Trophoblast cell (in vitro differentiated cells and primary cell): Measurements from ENCODE around the gene TMEM61.

ENCODE experiments used
- DNase-seq, 2 donors: peaks; one replicate each; pipeline ENCODE4 v3.0.0-alpha.2; 2016
- H2AFZ ChIP-seq: 2 replicates; pipeline ENCODE4 v1.6.1; 2013; ENCODE audit warnings: low read length, moderate library complexity, mild to moderate bottlenecking; ENCODE audit not compliant: insufficient read depth, poor library complexity
- H2AK5ac ChIP-seq: 2 replicates; pipeline ENCODE4 v1.6.1; 2013; ENCODE audit warnings: mild to moderate bottlenecking, low read length
- H2BK120ac ChIP-seq: 2 replicates; pipeline ENCODE4 v1.6.1; 2013; ENCODE audit warnings: low read length, mild to moderate bottlenecking, moderate library complexity; ENCODE audit not compliant: insufficient read depth, poor library complexity
- H2BK12ac ChIP-seq: 2 replicates; pipeline ENCODE4 v1.6.1; 2013; ENCODE audit warnings: mild to moderate bottlenecking, low read length, moderate library complexity
- H2BK5ac ChIP-seq: 2 replicates; pipeline ENCODE4 v1.6.1; 2013; ENCODE audit warnings: low read length, low read depth, moderate library complexity, mild to moderate bottlenecking; ENCODE audit not compliant: poor library complexity
- H3K14ac ChIP-seq: 2 replicates; pipeline ENCODE4 v1.6.1; 2013; ENCODE audit warnings: mild to moderate bottlenecking, low read length
- H3K18ac ChIP-seq: 2 replicates; pipeline ENCODE4 v1.6.1; 2013; ENCODE audit warnings: mild to moderate bottlenecking, low read length
- H3K23ac ChIP-seq: 2 replicates; pipeline ENCODE4 v1.6.1; 2013; ENCODE audit warnings: low read length
- H3K27ac ChIP-seq: 2 replicates; pipeline ENCODE4 v1.5.1; 2013; ENCODE audit warnings: low read depth, mild to moderate bottlenecking, inconsistent platforms, low read length, moderate library complexity
- H3K27me3 ChIP-seq: 2 replicates; pipeline ENCODE4 v1.6.1; 2013; ENCODE audit warnings: inconsistent platforms, mild to moderate bottlenecking, low read length, moderate library complexity; ENCODE audit not compliant: insufficient read depth
- H3K36me3 ChIP-seq, 2 experiments: 1 replicate in 1 of 2; 2 replicates in 1 of 2; pipeline ENCODE4 v1.6.1; 2013; ENCODE audit warnings: low read length in 2 of 2, mild to moderate bottlenecking in 2 of 2, moderate library complexity in 1 of 2; ENCODE audit not compliant: insufficient read depth in 2 of 2, control insufficient read depth in 1 of 2
- H3K4ac ChIP-seq: 2 replicates; pipeline ENCODE4 v1.6.1; 2013; ENCODE audit warnings: low read depth, mild to moderate bottlenecking, low read length, moderate library complexity
- H3K4me1 ChIP-seq, 2 experiments: 1 replicate in 1 of 2; 2 replicates in 1 of 2; pipeline ENCODE4 v1.6.1; 2013; ENCODE audit warnings: low read length in 2 of 2, mild to moderate bottlenecking in 2 of 2, moderate library complexity in 1 of 2; ENCODE audit not compliant: insufficient read depth in 2 of 2, control insufficient read depth in 1 of 2
- H3K4me2 ChIP-seq: 2 replicates; pipeline ENCODE4 v1.6.1; 2013; ENCODE audit warnings: inconsistent platforms, mild to moderate bottlenecking, low read length, moderate library complexity
- H3K4me3 ChIP-seq: 2 replicates; pipeline ENCODE4 v1.5.1; 2013; ENCODE audit warnings: mild to moderate bottlenecking, low read depth, low read length, inconsistent platforms
- H3K79me1 ChIP-seq: one replicate; pipeline ENCODE4 v1.6.1; 2013; ENCODE audit warnings: low read length
- H3K79me2 ChIP-seq: 2 replicates; pipeline ENCODE4 v1.6.1; 2013; ENCODE audit warnings: low read length, mild to moderate bottlenecking; ENCODE audit not compliant: control insufficient read depth, insufficient read depth, poor library complexity
- H3K9ac ChIP-seq: 2 replicates; pipeline ENCODE4 v1.6.1; 2013; ENCODE audit warnings: mild to moderate bottlenecking, low read length
- H3K9me3 ChIP-seq: 2 replicates; pipeline ENCODE4 v1.6.1; 2013; ENCODE audit warnings: low read depth, mild to moderate bottlenecking, control low read depth, inconsistent platforms, low read length; ENCODE audit not compliant: insufficient read depth
- H4K12ac ChIP-seq: 2 replicates; pipeline ENCODE4 v1.6.1; 2013; ENCODE audit warnings: low read depth, mild to moderate bottlenecking, low read length, moderate library complexity
- H4K8ac ChIP-seq: 2 replicates; pipeline ENCODE4 v1.6.1; 2013; ENCODE audit warnings: low read depth, mild to moderate bottlenecking, low read length, moderate library complexity
- H4K91ac ChIP-seq: one replicate; pipeline ENCODE4 v1.6.1; 2013; ENCODE audit warnings: low read depth, mild to moderate bottlenecking, low read length, moderate library complexity
- WGBS: extraction: QIAGEN DNeasy Blood & Tissue Kit; methylation state at CpG from one replicate; pipeline ENCODE4 v1.1.7; 2013; ENCODE audit warnings: missing lambda C conversion rate; ENCODE audit not compliant: insufficient read length, insufficient coverage; ENCODE audit errors: extremely low coverage; 5-methylcytosine and 5-hydroxymethylcytosine counted together

The TMEM61 gene

GRCh38 chr1:54971317-54971791, 9.1 kb upstream of the TMEM61 start:
- Histone ChIP-seq H2AK5ac (no peak overlapping the region), H3K9me3 (no peaks in the 10 kb centered on the region), H3K27ac (no peak overlapping the region), H4K12ac (no peak overlapping the region), H3K14ac (no peak overlapping the region), H2BK5ac (no peak overlapping the region), H3K4me1 (peaks cover 4 to 8% of the 10 kb centered on the region in 2 experiments), H3K27me3 (no peaks in the 10 kb centered on the region), H3K79me1 (peaks cover 2% of the 10 kb centered on the region), H2BK12ac (no peak overlapping the region), H3K79me2 (no peaks in the 10 kb centered on the region), H2AFZ (no peak overlapping the region), H2BK120ac (no peak overlapping the region), H4K8ac (no peak overlapping the region), H3K4me2 (no peak overlapping the region), H3K18ac (no peak overlapping the region), H3K4me3 (no peak overlapping the region), H4K91ac (no peak overlapping the region), H3K23ac (no peak overlapping the region), H3K36me3 (no peaks in the 10 kb centered on the region), H3K4ac (no peak overlapping the region), H3K9ac (no peak overlapping the region)
- no peak for DNase-seq
- WGBS: no CpG with 5 or more reads among the region's 7 CpGs

GRCh38 chr1:54972436-54972835, 8.0 kb upstream of the TMEM61 start:
- Histone ChIP-seq H2BK5ac (no peak overlapping the region), H3K27ac (no peak overlapping the region), H3K9me3 (no peaks in the 10 kb centered on the region), H3K9ac (no peak overlapping the region), H3K14ac (no peak overlapping the region), H3K79me1 (no peaks in the 10 kb centered on the region), H3K23ac (no peak overlapping the region), H3K4me2 (no peak overlapping the region), H3K18ac (no peak overlapping the region), H4K12ac (no peak overlapping the region), H3K4me1 (peaks cover 4 to 5% of the 10 kb centered on the region in 2 experiments), H3K27me3 (no peaks in the 10 kb centered on the region), H2BK12ac (no peak overlapping the region), H3K36me3 (no peaks in the 10 kb centered on the region), H3K4ac (no peak overlapping the region), H2AK5ac (no peak overlapping the region), H4K8ac (no peak overlapping the region), H3K4me3 (no peak overlapping the region), H2AFZ (no peak overlapping the region), H3K79me2 (no peaks in the 10 kb centered on the region), H4K91ac (no peak overlapping the region), H2BK120ac (no peak overlapping the region)
- no peak for DNase-seq
- no CpG with 5 or more reads among the region's 4 CpGs for WGBS

- no peak overlapping the region for H3K9ac ChIP-seq
- H3K4me1 ChIP-seq: peaks cover 6 to 10% of the 10 kb centered on the region in 2 experiments
- no peak overlapping the region for H2AK5ac ChIP-seq
- H3K79me2 ChIP-seq: no peaks in the 10 kb centered on the region
- no peak overlapping the region for H3K4me3 ChIP-seq
- H3K4ac ChIP-seq: no peak overlapping the region
- no peak overlapping the region for H2AFZ ChIP-seq
- H2BK120ac ChIP-seq: no peak overlapping the region
- H3K23ac ChIP-seq: no peak overlapping the region
- peak; percentile 27 to 56 for DNase-seq
- H2BK12ac ChIP-seq: no peak overlapping the region
- H3K18ac ChIP-seq: no peak overlapping the region
- no peak overlapping the region for H3K4me2 ChIP-seq
- no CpG with 5 or more reads among the region's 5 CpGs for WGBS
- no peaks in the 10 kb centered on the region for H3K36me3 ChIP-seq
- no peak overlapping the region for H4K91ac ChIP-seq
- H4K12ac ChIP-seq: no peak overlapping the region
- H4K8ac ChIP-seq: no peak overlapping the region
- H3K9me3 ChIP-seq: no peaks in the 10 kb centered on the region
- H3K27me3 ChIP-seq: no peaks in the 10 kb centered on the region
- peaks cover 2% of the 10 kb centered on the region for H3K79me1 ChIP-seq
- H3K14ac ChIP-seq: no peak overlapping the region
- H2BK5ac ChIP-seq: no peak overlapping the region
- H3K27ac ChIP-seq: no peak overlapping the region
Measured at GRCh38 chr1:54973205-54973921, 7.1 kb upstream of the TMEM61 start.

- Histone ChIP-seq H3K27ac (no peak overlapping the region), H3K4me2 (no peak overlapping the region), H3K79me2 (no peaks in the 10 kb centered on the region), H2AK5ac (no peak overlapping the region), H2AFZ (no peak overlapping the region), H2BK12ac (no peak overlapping the region), H3K36me3 (no peaks in the 10 kb centered on the region), H3K18ac (no peak overlapping the region), H4K8ac (no peak overlapping the region), H2BK5ac (no peak overlapping the region), H3K4me1 (peaks cover 9 to 13% of the 10 kb centered on the region in 2 experiments), H3K27me3 (peaks cover 6% of the 10 kb centered on the region), H3K14ac (no peak overlapping the region), H3K9me3 (no peaks in the 10 kb centered on the region), H3K23ac (no peak overlapping the region), H3K4ac (no peak overlapping the region), H3K9ac (no peak overlapping the region), H3K4me3 (no peak overlapping the region), H4K91ac (no peak overlapping the region), H3K79me1 (peaks cover 2% of the 10 kb centered on the region), H4K12ac (no peak overlapping the region), H2BK120ac (no peak overlapping the region)
- no peak for DNase-seq
- WGBS: no CpG with 5 or more reads among the region's 4 CpGs
Measured at GRCh38 chr1:54975356-54976108, 4.9 kb upstream of the TMEM61 start.
